Epithelial cell of alveolus of lung (primary cell): ENCODE measurements around the gene GSDME. TPM values are rescaled to one million over a fixed set of nuclear protein-coding genes. Genes with fewer than 3 reads are reported as not detected.

Source experiments
- total RNA-seq: library from RNA; depleted of rRNA; stranded (reverse); fragments of >200 nt; gene quantifications from 2 replicates; pipeline ENCODE4 v1.2.1, GENCODE V29; 2015

The GSDME gene
- total RNA-seq: 6.5 and 49.5 TPM in 2 replicates

DNA sequence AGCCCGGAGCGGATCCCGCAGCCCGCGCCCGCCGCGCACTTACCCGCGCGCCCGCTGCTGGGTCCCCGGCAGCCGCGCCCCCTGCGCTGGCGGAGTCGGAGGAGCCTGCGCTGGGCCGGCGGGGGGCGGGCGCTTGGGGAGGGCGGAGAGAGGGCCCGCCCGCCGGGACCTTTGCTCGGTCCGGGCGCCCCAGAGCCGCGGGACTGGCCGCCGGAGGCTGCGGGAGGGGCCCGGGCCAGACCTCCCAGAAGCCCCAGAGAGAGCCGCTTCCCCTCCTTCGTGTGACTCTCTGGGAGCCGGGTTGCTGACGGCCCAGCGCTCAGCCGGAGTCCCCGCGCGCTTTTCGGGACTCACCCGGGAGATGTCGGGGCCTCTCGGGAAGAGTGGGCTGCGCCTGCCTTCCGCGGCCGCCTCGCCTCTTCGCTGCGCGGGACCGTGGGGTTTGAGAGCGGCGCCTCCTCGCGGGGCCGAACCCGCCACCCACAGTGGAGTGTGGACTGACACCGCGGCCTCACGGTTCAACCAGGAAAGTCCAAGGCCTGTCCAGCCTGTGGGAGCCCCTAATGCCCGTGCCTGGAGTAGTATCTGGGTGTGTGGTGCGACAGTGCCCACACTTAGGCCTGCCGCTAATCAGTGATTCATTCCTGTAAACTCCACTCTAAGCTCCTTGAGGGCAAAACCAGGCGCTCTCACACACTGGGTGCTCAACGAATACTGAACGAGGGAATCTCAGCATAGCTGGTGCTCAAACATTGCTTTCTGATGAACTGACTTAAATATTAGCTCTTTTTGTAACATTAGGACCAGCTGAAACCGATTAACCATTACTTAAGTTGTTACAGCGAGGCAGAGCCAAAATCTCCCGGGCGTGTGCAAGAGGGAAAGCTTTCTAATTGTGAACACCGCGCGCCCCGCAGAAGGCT, at the start of gene GSDME:
Gene GSDME (minus strand): TSS at position 112 of the 923 bp plus-strand sequence. CDS start 7,690 bp downstream, outside the sequence.

Other genes starting within 250 kb of the GSDME start
- gene PALS2, start 184.0 kb downstream of the GSDME start, total RNA-seq: 7.9 and 13.5 TPM in 2 replicates
- 4.7 and 14.5 TPM in 2 replicates for gene OSBPL3, start 222.7 kb upstream of the GSDME start, total RNA-seq